ENCODE results near the gene EIF3J.

EIF3J gene

DNA sequence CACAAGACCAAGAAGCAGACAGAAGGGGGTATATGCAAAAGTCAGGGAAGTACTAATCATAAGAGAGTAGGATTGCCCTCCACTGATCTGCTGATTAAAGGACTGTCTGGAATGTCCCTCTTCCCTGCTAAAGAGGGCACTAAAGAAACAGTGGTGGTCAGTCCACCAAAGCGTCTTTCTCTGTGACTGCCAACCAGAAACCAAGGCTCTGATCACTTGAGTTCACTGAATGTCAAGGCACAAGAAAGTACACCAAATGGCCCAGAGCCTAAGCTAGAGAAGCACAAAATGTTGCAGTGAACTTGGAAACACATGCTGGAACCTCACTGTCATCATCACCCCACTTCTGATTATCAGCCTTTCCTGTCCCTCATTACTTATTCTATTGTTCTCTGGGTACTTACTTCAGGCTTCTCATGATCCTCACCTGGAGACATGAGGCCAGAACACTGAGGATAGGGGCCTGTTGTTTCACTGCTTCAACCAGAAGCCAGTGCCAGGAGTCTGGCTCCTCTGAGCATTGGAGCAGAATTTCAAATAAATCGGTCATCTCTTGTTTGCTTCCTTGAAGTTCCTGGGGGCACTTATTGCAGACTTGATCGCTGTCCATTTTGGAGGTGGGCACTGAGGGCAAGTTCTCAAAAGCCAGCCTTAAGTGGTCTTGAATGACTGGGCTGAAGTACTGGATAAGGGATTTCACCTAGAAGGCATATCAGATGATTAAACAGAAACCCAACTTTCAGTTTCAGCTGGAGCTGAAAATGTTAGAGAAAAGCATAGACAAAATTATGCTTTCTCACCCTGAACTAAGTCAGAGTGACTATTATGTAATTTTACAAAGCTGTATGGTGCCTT is 58.9 kb downstream of the EIF3J start:
- DNase-seq, result no peak

DNA sequence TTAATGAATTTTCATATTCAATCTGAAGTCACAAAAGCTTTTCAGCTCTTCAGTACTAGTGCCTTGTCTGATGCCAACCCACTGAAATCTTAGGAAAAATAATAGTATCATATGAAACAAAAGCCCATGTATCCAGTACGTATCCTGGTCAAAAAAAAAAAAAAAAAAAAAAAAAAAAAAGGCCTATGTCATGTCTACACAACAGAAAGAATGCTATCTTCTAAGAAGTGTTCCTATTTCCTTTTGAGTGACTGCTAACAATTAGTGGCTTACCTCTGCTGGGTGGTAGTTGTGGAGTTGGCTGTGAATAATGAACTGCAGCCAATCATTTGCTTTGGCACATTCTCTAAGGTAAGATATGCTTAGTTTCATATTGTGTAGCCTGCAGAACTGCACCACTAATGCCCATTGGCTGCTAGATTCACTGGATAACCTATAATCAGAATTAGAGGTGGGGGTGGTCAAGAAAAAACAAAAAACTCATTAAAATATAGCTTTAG is 59.6 kb downstream of the EIF3J start:
- DNase-seq, result no peak

DNA sequence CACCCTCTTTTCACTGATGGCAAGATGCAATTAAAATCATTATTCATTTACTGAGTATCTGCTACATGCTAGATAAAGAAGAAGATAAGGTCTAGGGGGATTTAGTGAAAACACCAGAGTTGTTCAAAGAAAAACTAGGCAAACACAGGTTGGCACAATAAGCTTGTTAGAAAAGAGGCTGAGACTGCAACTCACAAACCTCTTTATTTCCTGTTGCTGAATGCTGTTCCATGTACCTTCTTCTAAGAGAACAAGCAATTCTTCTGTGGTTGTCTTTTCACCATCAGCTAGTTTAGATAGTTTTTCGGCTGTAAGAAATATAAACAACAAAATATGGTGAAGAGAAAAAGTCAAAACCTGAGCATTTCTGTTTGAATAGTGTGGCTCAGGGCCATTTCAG is 61.1 kb downstream of the EIF3J start:
- no peak for DNase-seq

DNA sequence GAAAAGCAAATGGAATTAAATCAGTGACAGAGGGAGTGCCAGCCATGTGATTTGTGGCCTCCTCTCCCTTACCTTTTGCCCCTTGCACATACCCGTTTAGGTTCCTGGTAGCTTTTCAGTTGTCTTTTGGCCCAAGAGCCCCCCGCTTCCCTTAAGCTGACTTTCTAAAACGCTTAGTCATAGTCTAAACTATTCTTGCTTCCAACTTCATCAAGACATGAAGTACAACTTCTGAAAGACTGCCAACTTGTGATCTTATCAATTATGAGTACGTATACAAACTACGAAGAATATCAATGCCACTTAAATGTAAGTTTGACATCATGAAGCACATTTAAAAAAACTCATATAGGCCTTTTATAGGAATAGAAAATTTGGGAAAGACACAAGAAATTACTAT is 61.9 kb downstream of the EIF3J start:
- no peak for DNase-seq

DNA sequence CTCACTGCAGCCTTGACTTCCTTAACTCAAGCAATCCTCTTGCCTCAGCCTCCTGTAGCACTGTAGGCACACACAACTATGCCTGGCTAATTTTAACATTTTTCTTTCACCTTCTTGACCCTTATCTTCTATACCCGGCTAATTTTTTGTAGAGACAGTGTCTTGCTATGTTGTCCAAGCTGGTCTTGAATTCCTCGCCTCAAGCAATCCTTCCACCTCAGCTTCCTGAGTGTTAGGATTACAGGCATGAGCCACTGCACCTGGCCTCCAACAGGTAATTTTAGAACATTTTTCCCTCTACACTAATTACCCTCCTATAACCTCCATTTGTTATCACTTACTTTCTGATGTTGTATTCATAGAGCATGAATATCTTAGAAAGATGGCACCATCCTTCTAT is 66.2 kb downstream of the EIF3J start:
- no peak for DNase-seq

DNA sequence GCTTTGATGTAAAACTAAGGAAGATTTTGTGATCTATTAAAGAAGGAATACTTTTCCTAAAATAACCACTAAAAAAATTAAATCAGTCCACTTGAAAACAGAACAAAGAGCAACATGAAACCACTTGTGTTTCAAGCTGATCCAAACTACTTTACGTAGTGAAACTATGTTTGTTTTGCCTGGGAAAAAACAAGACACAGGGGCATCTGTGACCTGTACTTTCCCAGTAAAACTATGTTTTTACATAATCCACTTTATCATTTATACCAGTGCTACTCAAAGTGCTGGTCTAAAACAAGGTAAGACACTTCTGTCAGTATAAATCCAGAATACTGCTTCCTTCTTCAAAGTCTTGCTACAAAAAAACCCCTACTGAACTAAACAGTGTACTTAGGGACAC is 69.8 kb downstream of the EIF3J start:
- DNase-seq, result no peak
